SK-N-SH treated with all-trans-retinoic acid at 6 μM for 48 hours (cell line): ENCODE results near the gene ARHGAP4.

Experiments used
- ATAC-seq: fragments of 200-7000 bp; cut with Tn5 transposase; 3 replicates; pipeline ENCODE4 v1.9.1; 2020; ENCODE audit warnings: mild to moderate bottlenecking, moderate library complexity
- ARNTL ChIP-seq: fragments of 450-650 bp; formaldehyde crosslinking; IDR thresholded peaks from 2 replicates; pipeline ENCODE4 v1.5.0; 2020; ENCODE audit warnings: low read depth, mild to moderate bottlenecking, moderate library complexity, borderline replicate concordance
- BACH2 ChIP-seq: fragments of 250-450 bp; sonication (Bioruptor Pico); IDR thresholded peaks from 2 replicates; pipeline ENCODE4 v1.9.0; 2021; ENCODE audit warnings: mild to moderate bottlenecking, borderline replicate concordance
- CREB5 ChIP-seq: fragments of 250-450 bp; sonication (Bioruptor Pico); IDR thresholded peaks from 2 replicates; pipeline ENCODE4 v1.5.1; 2020; ENCODE audit warnings: low read depth, mild to moderate bottlenecking, moderate library complexity
- CSDC2 ChIP-seq: fragments of 250-450 bp; sonication (Bioruptor Pico); IDR thresholded peaks from 2 replicates; pipeline ENCODE4 v1.5.0; 2020; ENCODE audit warnings: mild to moderate bottlenecking, moderate library complexity
- CSRNP3 ChIP-seq: fragments of 250-450 bp; sonication (Bioruptor Pico); IDR thresholded peaks from 2 replicates; pipeline ENCODE4 v1.5.1; 2021; ENCODE audit warnings: mild to moderate bottlenecking, moderate library complexity
- ESRRG ChIP-seq: fragments of 250-450 bp; sonication (Bioruptor Pico); IDR thresholded peaks from 2 replicates; pipeline ENCODE4 v1.6.1; 2021; ENCODE audit warnings: mild to moderate bottlenecking
- GLIS3 ChIP-seq: fragments of 250-450 bp; sonication (Bioruptor Pico); IDR thresholded peaks from 2 replicates; pipeline ENCODE4 v1.5.0; 2020; ENCODE audit warnings: mild to moderate bottlenecking, moderate library complexity
- OSR1 ChIP-seq: fragments of 250-450 bp; sonication (Bioruptor Pico); IDR thresholded peaks from 2 replicates; pipeline ENCODE4 v1.8.0; 2022; ENCODE audit warnings: moderate library complexity, mild to moderate bottlenecking, inconsistent platforms
- PATZ1 ChIP-seq: fragments of 250-450 bp; sonication (Bioruptor Pico); IDR thresholded peaks from 2 replicates; pipeline ENCODE4 v1.8.0; 2020; ENCODE audit warnings: mild to moderate bottlenecking, moderate library complexity, borderline replicate concordance
- POU6F1 ChIP-seq: fragments of 250-450 bp; sonication (Bioruptor Pico); IDR thresholded peaks from 2 replicates; pipeline ENCODE4 v1.8.0; 2021; ENCODE audit warnings: low read depth, mild to moderate bottlenecking, moderate library complexity, borderline replicate concordance
- PPARA ChIP-seq: fragments of 250-450 bp; sonication (Bioruptor Pico); IDR thresholded peaks from 2 replicates; pipeline ENCODE4 v1.5.0; 2020; ENCODE audit warnings: mild to moderate bottlenecking, borderline replicate concordance
- RARB ChIP-seq: fragments of 250-450 bp; sonication (Bioruptor Pico); IDR thresholded peaks from 2 replicates; pipeline ENCODE4 v1.8.0; 2021; ENCODE audit warnings: mild to moderate bottlenecking, moderate library complexity
- SNAI2 ChIP-seq: fragments of 250-450 bp; sonication (Bioruptor Pico); IDR thresholded peaks from 2 replicates; pipeline ENCODE4 v1.5.0; 2020; ENCODE audit warnings: mild to moderate bottlenecking, moderate library complexity
- TCF4 ChIP-seq: fragments of 250-450 bp; sonication (Bioruptor Pico); IDR thresholded peaks from 2 replicates; pipeline ENCODE4 v1.8.0; 2021; ENCODE audit warnings: mild to moderate bottlenecking, moderate library complexity, borderline replicate concordance
- TOX ChIP-seq: fragments of 250-450 bp; sonication (Bioruptor Pico); IDR thresholded peaks from 2 replicates; pipeline ENCODE4 v1.8.0; 2021; ENCODE audit warnings: mild to moderate bottlenecking, moderate library complexity, borderline replicate concordance
- ZC3H10 ChIP-seq: fragments of 250-450 bp; sonication (Bioruptor Pico); IDR thresholded peaks from 2 replicates; pipeline ENCODE4 v1.5.1; 2021; ENCODE audit warnings: mild to moderate bottlenecking, moderate library complexity
- ZFP30 ChIP-seq: fragments of 450-650 bp; formaldehyde crosslinking; IDR thresholded peaks from 2 replicates; pipeline ENCODE4 v1.5.0; 2022; ENCODE audit warnings: mild to moderate bottlenecking, moderate library complexity
- ZNF565 ChIP-seq: fragments of 450-650 bp; formaldehyde crosslinking; conservative IDR thresholded peaks from 2 replicates; pipeline ENCODE4 v1.5.0; 2020; ENCODE audit warnings: low read depth, mild to moderate bottlenecking, moderate library complexity
- ZNF70 ChIP-seq: fragments of 450-650 bp; formaldehyde crosslinking; IDR thresholded peaks from 2 replicates; pipeline ENCODE4 v1.5.0; 2020; ENCODE audit warnings: mild to moderate bottlenecking, moderate library complexity
- ZNF8 ChIP-seq: fragments of 450-650 bp; formaldehyde crosslinking; IDR thresholded peaks from 2 replicates; pipeline ENCODE4 v1.5.0; 2020; ENCODE audit warnings: mild to moderate bottlenecking, moderate library complexity
- TF ChIP-seq, protein P1 (sequence below): fragments of 250-450 bp; sonication (Bioruptor Pico); IDR thresholded peaks from 2 replicates; pipeline ENCODE4 v1.5.0; 2020; ENCODE audit warnings: mild to moderate bottlenecking, moderate library complexity

Gene ARHGAP4

GRCh38 chrX:153905481-153906095 is 20.5 kb downstream of the ARHGAP4 start:
- no peak for TF ChIP-seq CSRNP3 (CRISPR knock-in tag)
- no peak for TF ChIP-seq ZNF70 (CRISPR knock-in tag)
- no peak for TF ChIP-seq TCF4 (CRISPR knock-in tag)
- no peak for TF ChIP-seq SNAI2 (CRISPR knock-in tag)
- TF ChIP-seq POU6F1 = no peak
- no peak for TF ChIP-seq ARNTL (CRISPR knock-in tag)
- TF ChIP-seq, protein P1, sequence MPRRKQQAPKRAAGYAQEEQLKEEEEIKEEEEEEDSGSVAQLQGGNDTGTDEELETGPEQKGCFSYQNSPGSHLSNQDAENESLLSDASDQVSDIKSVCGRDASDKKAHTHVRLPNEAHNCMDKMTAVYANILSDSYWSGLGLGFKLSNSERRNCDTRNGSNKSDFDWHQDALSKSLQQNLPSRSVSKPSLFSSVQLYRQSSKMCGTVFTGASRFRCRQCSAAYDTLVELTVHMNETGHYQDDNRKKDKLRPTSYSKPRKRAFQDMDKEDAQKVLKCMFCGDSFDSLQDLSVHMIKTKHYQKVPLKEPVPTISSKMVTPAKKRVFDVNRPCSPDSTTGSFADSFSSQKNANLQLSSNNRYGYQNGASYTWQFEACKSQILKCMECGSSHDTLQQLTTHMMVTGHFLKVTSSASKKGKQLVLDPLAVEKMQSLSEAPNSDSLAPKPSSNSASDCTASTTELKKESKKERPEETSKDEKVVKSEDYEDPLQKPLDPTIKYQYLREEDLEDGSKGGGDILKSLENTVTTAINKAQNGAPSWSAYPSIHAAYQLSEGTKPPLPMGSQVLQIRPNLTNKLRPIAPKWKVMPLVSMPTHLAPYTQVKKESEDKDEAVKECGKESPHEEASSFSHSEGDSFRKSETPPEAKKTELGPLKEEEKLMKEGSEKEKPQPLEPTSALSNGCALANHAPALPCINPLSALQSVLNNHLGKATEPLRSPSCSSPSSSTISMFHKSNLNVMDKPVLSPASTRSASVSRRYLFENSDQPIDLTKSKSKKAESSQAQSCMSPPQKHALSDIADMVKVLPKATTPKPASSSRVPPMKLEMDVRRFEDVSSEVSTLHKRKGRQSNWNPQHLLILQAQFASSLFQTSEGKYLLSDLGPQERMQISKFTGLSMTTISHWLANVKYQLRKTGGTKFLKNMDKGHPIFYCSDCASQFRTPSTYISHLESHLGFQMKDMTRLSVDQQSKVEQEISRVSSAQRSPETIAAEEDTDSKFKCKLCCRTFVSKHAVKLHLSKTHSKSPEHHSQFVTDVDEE (CRISPR knock-in tag) = no peak
- TF ChIP-seq CSDC2 (CRISPR knock-in tag) = no peak
- no peak for TF ChIP-seq PPARA
- TF ChIP-seq ZNF8 = no peak
- no peak for TF ChIP-seq ZFP30 (CRISPR knock-in tag)
- no peak for TF ChIP-seq CREB5
- no peak for TF ChIP-seq ESRRG (CRISPR knock-in tag)
- no peak for TF ChIP-seq ZC3H10 (CRISPR knock-in tag)
- no peak for TF ChIP-seq RARB (CRISPR knock-in tag)
- TF ChIP-seq ZNF565 (CRISPR knock-in tag) = no peak
- TF ChIP-seq OSR1 = no peak
- ATAC-seq = no peak

DNA sequence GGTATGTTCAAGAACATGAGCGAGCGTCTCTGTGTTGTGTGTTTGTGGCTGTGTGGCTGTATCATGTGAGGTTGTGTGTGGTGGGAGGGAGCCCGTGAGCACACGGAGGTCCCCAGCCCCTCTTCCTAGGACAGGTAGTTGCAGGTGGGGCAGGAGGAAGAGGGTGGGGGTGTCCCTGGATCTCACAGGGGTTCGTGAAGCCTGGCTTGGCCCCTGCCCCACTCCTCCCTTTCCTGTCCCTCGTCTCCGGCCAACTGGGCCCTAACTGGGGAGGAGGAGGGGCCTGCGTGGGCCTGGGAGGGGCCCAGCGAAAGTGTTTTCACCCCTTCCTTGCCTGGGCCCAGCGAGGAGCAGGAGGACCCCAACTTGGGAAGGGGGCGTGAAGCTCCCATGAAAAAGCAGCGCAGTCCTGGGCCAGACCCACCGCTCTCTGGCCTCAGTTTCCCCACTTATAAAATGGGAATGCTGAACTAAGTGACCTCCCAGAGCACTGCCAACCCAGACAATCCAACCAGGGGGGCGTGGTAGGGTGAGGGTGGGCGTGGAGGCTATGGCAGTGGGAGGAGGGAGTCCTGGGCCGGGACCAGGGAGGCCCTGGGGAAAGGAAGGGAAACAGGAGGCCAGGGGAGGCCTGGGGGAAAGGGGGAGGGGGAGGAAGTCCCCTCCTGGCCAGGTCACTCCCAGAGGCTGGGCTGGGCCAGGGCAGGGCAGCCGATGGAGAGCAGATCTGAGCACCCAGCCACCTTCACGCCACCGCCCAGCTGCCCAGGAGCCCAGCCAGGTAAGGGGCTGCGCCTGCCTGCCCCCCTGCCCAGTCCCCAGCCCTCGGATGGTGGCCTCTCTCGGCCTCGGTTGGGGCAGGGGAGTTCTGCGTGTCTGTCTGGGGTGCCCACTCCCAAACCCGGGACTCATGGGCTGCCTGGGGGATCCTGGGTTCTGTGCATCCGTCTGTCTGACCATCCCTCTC is 21.8 kb downstream of the ARHGAP4 start, which contains the start of gene AVPR2:
Gene AVPR2 (plus strand): TSS at position 683 of the 967 bp plus-strand sequence. CDS start 473 bp downstream, outside the sequence.
- ATAC-seq = no peak
- TF ChIP-seq ARNTL (CRISPR knock-in tag) (no peak), TOX (CRISPR knock-in tag) (no peak), PATZ1 (CRISPR knock-in tag) (no peak), BACH2 (CRISPR knock-in tag) (no peak), CREB5 (no peak), RARB (CRISPR knock-in tag) (no peak), ZNF8 (no peak), CSRNP3 (CRISPR knock-in tag) (no peak), CSDC2 (CRISPR knock-in tag) (no peak), ESRRG (CRISPR knock-in tag) (no peak), ZNF70 (CRISPR knock-in tag) (no peak), SNAI2 (CRISPR knock-in tag) (no peak), OSR1 (no peak), TCF4 (CRISPR knock-in tag) (no peak), GLIS3 (CRISPR knock-in tag) (no peak), ZFP30 (CRISPR knock-in tag) (no peak), PPARA (no peak)
- TF ChIP-seq, protein P1 (CRISPR knock-in tag) = no peak
